K562 (cell line): Measurements from ENCODE around the gene NMRK2. TPM values are rescaled to one million over a fixed set of nuclear protein-coding genes. Genes with fewer than 3 reads are reported as not detected.

Source experiments
- CC2D1A ChIP-seq: fragments of 450-650 bp; IDR thresholded peaks from 2 replicates; pipeline ENCODE4 v1.6.1; 2017; ENCODE audit warnings: mild to moderate bottlenecking
- FOXM1 ChIP-seq, 2 experiments: fragments of 450-650 bp in 1 of 2; sonication (generic) in 1 of 2; formaldehyde crosslinking in 1 of 2; IDR thresholded peaks; 2 replicates each; pipeline versions ENCODE4 v1.6.1 to v1.9.0; 2017 to 2022; ENCODE audit warnings: low read depth in 2 of 2, mild to moderate bottlenecking in 2 of 2, missing genetic modification reagents in 1 of 2, moderate library complexity in 1 of 2
- HEY1 ChIP-seq: fragments of 250-450 bp; sonication (Bioruptor Pico); IDR thresholded peaks from 2 replicates; pipeline ENCODE4 v1.5.0; 2020; ENCODE audit warnings: mild to moderate bottlenecking, moderate library complexity, borderline replicate concordance
- HSF4 ChIP-seq: fragments of 250-450 bp; sonication (Bioruptor Pico); IDR thresholded peaks from 2 replicates; pipeline ENCODE4 v2.1.2; 2022; ENCODE audit warnings: mild to moderate bottlenecking, moderate library complexity, borderline replicate concordance
- KAT8 ChIP-seq: fragments of 450-650 bp; IDR thresholded peaks from 2 replicates; pipeline ENCODE4 v1.6.1; 2016; ENCODE audit warnings: low read depth, mild to moderate bottlenecking
- MAFF ChIP-seq: IDR thresholded peaks from 2 replicates; pipeline ENCODE4 v1.6.1; 2012; ENCODE audit warnings: low read length, improper control_type of control experiment
- MEIS2 ChIP-seq: fragments of 450-650 bp; IDR thresholded peaks from 2 replicates; pipeline ENCODE4 v1.6.1; 2014; ENCODE audit warnings: mild to moderate bottlenecking; ENCODE audit not compliant: partially characterized antibody
- MTA1 ChIP-seq: fragments of 450-650 bp; IDR thresholded peaks from 2 replicates; pipeline ENCODE4 v1.6.1; 2017; ENCODE audit warnings: borderline replicate concordance
- MTA3 ChIP-seq: fragments of 450-650 bp; formaldehyde crosslinking; IDR thresholded peaks from 2 replicates; pipeline ENCODE4 v1.6.1; 2017; ENCODE audit warnings: mild to moderate bottlenecking, borderline replicate concordance
- NFATC3 ChIP-seq: fragments of 450-650 bp; IDR thresholded peaks from 2 replicates; pipeline ENCODE4 v1.6.1; 2017; ENCODE audit warnings: mild to moderate bottlenecking
- NR3C1 ChIP-seq: sonication (generic); formaldehyde crosslinking; IDR thresholded peaks from 2 replicates; pipeline ENCODE4 v1.8.1; 2022; ENCODE audit warnings: missing genetic modification reagents
- WHSC1 ChIP-seq: IDR thresholded peaks from one replicate; pipeline ENCODE4 v1.6.1; 2012; ENCODE audit warnings: low read length, control low read depth, inconsistent platforms
- ZNF174 ChIP-seq: fragments of 250-450 bp; sonication (Bioruptor Pico); IDR thresholded peaks from 2 replicates; pipeline ENCODE4 v1.4.0; 2020; ENCODE audit warnings: mild to moderate bottlenecking
- ZNF41 ChIP-seq: fragments of 250-450 bp; sonication (Bioruptor Pico); conservative IDR thresholded peaks from 2 replicates; pipeline ENCODE4 v1.4.0; 2020; ENCODE audit warnings: mild to moderate bottlenecking
- ZNF77 ChIP-seq: fragments of 250-450 bp; sonication (Bioruptor Pico); IDR thresholded peaks from 2 replicates; pipeline ENCODE4 v1.5.0; 2020
- ZNF785 ChIP-seq: fragments of 250-450 bp; sonication (Bioruptor Pico); IDR thresholded peaks from 2 replicates; pipeline ENCODE4 v1.4.0; 2020; ENCODE audit warnings: mild to moderate bottlenecking
- ZSCAN29 ChIP-seq: fragments of 450-650 bp; IDR thresholded peaks from 2 replicates; pipeline ENCODE4 v1.6.1; 2017
- polyA plus RNA-seq, 8 experiments: library from polyadenylated mRNA; depleted of rRNA in 4 of 8; stranded (reverse) in 5 of 8; unstranded in 3 of 8; fragments of >200 nt; fragmentation: Nextera tagmentation in 2 of 8; fragmentation: Illumina TruSeq in 1 of 8; extraction: Ambion mirVana in 2 of 8; extraction: Trizol in 1 of 8; gene quantifications; 2 replicates each; pipeline versions ENCODE4 v1.2.1 to v1.2.3, GENCODE V29; 2011 to 2014; ENCODE audit warnings: inconsistent platforms in 1 of 8, missing spikeins in 1 of 8
- total RNA-seq, 7 experiments: library from RNA; depleted of rRNA in 6 of 7; stranded (reverse); fragments of >200 nt in 6 of 7; fragmentation: Illumina TruSeq in 2 of 7; extraction: Trizol in 2 of 7; gene quantifications; 2 replicates each; pipeline versions ENCODE4 v1.2.1 to v1.2.3, GENCODE V29; 2011 to 2021; ENCODE audit warnings: low replicate concordance in 1 of 7
- TF ChIP-seq, protein P1 (sequence below): sonication (generic); formaldehyde crosslinking; IDR thresholded peaks from 2 replicates; pipeline ENCODE4 v1.8.1; 2023; ENCODE audit warnings: mild to moderate bottlenecking, missing genetic modification reagents
- TF ChIP-seq, protein P2 (sequence below): fragments of 250-450 bp; sonication (Bioruptor Pico); IDR thresholded peaks from 2 replicates; pipeline ENCODE4 v1.9.0; 2021; ENCODE audit warnings: mild to moderate bottlenecking
- TF ChIP-seq, protein P3 (sequence below): fragments of 250-450 bp; sonication (Bioruptor Pico); IDR thresholded peaks from 2 replicates; pipeline ENCODE4 v1.5.0; 2021
- TF ChIP-seq, protein P4 (sequence below): fragments of 450-650 bp; conservative IDR thresholded peaks from 2 replicates; pipeline ENCODE4 v1.6.1; 2016; ENCODE audit warnings: missing genetic modification characterization, low read depth, mild to moderate bottlenecking, missing compliant biosample characterization, moderate library complexity
- TF ChIP-seq, protein P5 (sequence below): fragments of 450-650 bp; IDR thresholded peaks from 2 replicates; pipeline ENCODE4 v1.6.1; 2017; ENCODE audit warnings: mild to moderate bottlenecking, moderate library complexity
- TF ChIP-seq, protein P6 (sequence below): fragments of 450-650 bp; IDR thresholded peaks from 2 replicates; pipeline ENCODE4 v1.6.1; 2017; ENCODE audit warnings: antibody characterized with exemption

Gene NMRK2
- total and polyA plus RNA-seq, 9 of the 15 experiments (the other 6 are each of a cell fraction or from before 2014, with no cell fraction given): not detected

DNA sequence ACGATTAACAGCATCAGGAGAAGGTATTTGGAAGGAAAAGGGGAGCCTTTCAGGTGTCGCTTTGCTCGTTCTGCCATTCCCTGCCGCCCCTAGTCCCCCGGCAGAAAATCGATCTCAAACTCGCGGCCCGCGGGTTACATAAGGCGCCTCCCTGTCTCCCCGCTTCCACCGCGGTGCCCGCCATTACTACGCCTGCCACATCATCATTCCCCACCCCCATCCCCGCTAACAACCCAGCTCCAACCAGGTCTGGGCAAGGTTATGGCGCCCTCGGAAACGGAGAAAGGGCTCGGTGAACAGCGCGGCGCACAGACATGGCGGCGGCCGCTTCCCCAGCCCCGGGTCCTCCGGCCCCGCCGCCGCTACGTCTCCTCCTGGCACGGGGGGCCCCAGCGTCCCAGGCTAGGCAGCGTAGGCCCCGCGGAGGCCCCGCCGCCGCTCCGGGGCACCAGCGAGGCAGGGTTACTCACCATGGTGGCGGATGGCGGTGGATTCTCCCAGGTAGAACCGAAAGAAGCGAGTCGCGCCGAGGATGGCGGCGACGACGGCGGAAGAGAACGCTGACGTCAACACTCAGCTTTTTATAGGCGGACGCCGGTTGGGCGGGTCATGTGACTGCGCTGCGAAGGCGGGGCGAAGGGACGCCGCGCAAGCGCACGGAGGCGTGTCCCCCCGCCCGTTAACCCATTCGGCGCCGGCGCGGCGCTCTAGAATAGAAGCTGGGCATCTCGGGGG lies 52.2 kb downstream of the NMRK2 start, which contains the start of gene EEF2 (continued):
- TF ChIP-seq FOXM1 (IDR thresholded peaks at IDR 0.05; ENCODE audit: low read depth) (no peak), FOXM1 (CRISPR knock-in tag; IDR thresholded peaks at IDR 0.05; ENCODE audit: low read depth) (peak; percentile 86; the same call in 1 of the 2 replicates), MAFF (peak; percentile 31; the same call in 1 of the 2 replicates), HSF4 (CRISPR knock-in tag) (no peak), ZNF785 (no peak), ZNF77 (CRISPR knock-in tag) (no peak), NFATC3 (no peak), MTA1 (no peak), WHSC1 (no peak), HEY1 (CRISPR knock-in tag) (no peak), MTA3 (peak; percentile 99), ZSCAN29 (0 out of 2 replicates have a peak, but pooled peaks have one; percentile 30), NR3C1 (CRISPR knock-in tag) (0 out of 2 replicates have a peak, but pooled peaks have one; percentile 83), KAT8 (no peak), CC2D1A (no peak), ZNF174 (CRISPR knock-in tag) (no peak), ZNF41 (CRISPR knock-in tag) (no peak), MEIS2 (peak; percentile 84)
- TF ChIP-seq, protein P1, sequence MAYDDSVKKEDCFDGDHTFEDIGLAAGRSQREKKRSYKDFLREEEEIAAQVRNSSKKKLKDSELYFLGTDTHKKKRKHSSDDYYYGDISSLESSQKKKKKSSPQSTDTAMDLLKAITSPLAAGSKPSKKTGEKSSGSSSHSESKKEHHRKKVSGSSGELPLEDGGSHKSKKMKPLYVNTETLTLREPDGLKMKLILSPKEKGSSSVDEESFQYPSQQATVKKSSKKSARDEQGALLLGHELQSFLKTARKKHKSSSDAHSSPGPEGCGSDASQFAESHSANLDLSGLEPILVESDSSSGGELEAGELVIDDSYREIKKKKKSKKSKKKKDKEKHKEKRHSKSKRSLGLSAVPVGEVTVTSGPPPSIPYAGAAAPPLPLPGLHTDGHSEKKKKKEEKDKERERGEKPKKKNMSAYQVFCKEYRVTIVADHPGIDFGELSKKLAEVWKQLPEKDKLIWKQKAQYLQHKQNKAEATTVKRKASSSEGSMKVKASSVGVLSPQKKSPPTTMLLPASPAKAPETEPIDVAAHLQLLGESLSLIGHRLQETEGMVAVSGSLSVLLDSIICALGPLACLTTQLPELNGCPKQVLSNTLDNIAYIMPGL: peak; percentile 99
- TF ChIP-seq, protein P2, sequence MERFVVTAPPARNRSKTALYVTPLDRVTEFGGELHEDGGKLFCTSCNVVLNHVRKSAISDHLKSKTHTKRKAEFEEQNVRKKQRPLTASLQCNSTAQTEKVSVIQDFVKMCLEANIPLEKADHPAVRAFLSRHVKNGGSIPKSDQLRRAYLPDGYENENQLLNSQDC (CRISPR knock-in tag): peak; percentile 60; the same call in 1 of the 2 replicates
- TF ChIP-seq, protein P3, sequence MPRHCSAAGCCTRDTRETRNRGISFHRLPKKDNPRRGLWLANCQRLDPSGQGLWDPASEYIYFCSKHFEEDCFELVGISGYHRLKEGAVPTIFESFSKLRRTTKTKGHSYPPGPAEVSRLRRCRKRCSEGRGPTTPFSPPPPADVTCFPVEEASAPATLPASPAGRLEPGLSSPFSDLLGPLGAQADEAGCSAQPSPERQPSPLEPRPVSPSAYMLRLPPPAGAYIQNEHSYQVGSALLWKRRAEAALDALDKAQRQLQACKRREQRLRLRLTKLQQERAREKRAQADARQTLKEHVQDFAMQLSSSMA (CRISPR knock-in tag): no peak; the same call in 1 of the 2 replicates
- TF ChIP-seq, protein P4, sequence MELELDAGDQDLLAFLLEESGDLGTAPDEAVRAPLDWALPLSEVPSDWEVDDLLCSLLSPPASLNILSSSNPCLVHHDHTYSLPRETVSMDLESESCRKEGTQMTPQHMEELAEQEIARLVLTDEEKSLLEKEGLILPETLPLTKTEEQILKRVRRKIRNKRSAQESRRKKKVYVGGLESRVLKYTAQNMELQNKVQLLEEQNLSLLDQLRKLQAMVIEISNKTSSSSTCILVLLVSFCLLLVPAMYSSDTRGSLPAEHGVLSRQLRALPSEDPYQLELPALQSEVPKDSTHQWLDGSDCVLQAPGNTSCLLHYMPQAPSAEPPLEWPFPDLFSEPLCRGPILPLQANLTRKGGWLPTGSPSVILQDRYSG (tag): no peak
- TF ChIP-seq, protein P5, sequence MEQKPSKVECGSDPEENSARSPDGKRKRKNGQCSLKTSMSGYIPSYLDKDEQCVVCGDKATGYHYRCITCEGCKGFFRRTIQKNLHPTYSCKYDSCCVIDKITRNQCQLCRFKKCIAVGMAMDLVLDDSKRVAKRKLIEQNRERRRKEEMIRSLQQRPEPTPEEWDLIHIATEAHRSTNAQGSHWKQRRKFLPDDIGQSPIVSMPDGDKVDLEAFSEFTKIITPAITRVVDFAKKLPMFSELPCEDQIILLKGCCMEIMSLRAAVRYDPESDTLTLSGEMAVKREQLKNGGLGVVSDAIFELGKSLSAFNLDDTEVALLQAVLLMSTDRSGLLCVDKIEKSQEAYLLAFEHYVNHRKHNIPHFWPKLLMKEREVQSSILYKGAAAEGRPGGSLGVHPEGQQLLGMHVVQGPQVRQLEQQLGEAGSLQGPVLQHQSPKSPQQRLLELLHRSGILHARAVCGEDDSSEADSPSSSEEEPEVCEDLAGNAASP: no peak
- TF ChIP-seq, protein P6, sequence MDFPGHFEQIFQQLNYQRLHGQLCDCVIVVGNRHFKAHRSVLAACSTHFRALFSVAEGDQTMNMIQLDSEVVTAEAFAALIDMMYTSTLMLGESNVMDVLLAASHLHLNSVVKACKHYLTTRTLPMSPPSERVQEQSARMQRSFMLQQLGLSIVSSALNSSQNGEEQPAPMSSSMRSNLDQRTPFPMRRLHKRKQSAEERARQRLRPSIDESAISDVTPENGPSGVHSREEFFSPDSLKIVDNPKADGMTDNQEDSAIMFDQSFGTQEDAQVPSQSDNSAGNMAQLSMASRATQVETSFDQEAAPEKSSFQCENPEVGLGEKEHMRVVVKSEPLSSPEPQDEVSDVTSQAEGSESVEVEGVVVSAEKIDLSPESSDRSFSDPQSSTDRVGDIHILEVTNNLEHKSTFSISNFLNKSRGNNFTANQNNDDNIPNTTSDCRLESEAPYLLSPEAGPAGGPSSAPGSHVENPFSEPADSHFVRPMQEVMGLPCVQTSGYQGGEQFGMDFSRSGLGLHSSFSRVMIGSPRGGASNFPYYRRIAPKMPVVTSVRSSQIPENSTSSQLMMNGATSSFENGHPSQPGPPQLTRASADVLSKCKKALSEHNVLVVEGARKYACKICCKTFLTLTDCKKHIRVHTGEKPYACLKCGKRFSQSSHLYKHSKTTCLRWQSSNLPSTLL: no peak
